Peyer's patch (tissue), 4 donors: ENCODE results near the gene CCL25. TPM values are rescaled to one million over a fixed set of nuclear protein-coding genes. Genes with fewer than 3 reads are reported as not detected.
"Not testable (repeated sequence)": the region's sequence is repeated elsewhere in the genome, so short reads cannot be mapped to it uniquely, and the experiment has no call there.

ENCODE experiments used
- DNase-seq, 3 donors: peaks; one replicate each; pipeline ENCODE4 v3.0.0-alpha.2; 2017 to 2019
- H3K27ac ChIP-seq, 4 donors: fragments of 200-600 bp; sonication (generic); one replicate each; pipeline ENCODE4 v1.5.1; 2016 to 2019
- H3K27me3 ChIP-seq, 2 donors: fragments of 200-600 bp; sonication (generic); one replicate each; pipeline ENCODE4 v1.5.1; 2019
- H3K36me3 ChIP-seq, 3 donors: fragments of 200-600 bp; sonication (generic); one replicate each; pipeline ENCODE4 v1.5.1; 2016 to 2019
- H3K4me1 ChIP-seq, 4 donors: fragments of 200-600 bp; sonication (generic); one replicate each; pipeline ENCODE4 v1.5.1; 2016 to 2019
- H3K4me3 ChIP-seq, 4 donors: fragments of 200-600 bp; sonication (generic); 1 replicate in 3 of 4; 2 replicates in 1 of 4; pipeline ENCODE4 v1.5.1; 2016 to 2019; ENCODE audit warnings: mild to moderate bottlenecking in 1 of 4
- H3K9me3 ChIP-seq, 4 donors: fragments of 200-600 bp; sonication (generic); one replicate each; pipeline ENCODE4 v1.5.1; 2016 to 2019; ENCODE audit warnings: mild to moderate bottlenecking in 1 of 4
- CTCF ChIP-seq, 6 experiments: fragments of 450-650 bp in 4 of 6; fragments of 200-600 bp in 2 of 6; sonication (generic) in 1 of 6; IDR thresholded peaks; one replicate each; pipeline ENCODE4 v1.5.1; 2017 to 2019; ENCODE audit warnings: antibody characterized with exemption in 6 of 6, mild to moderate bottlenecking in 3 of 6, moderate library complexity in 1 of 6
- POLR2A ChIP-seq, 2 donors: fragments of 450-650 bp; IDR thresholded peaks; one replicate each; pipeline ENCODE4 v1.5.1; 2017; ENCODE audit warnings: antibody characterized with exemption in 2 of 2, mild to moderate bottlenecking in 2 of 2, moderate library complexity in 2 of 2
- total RNA-seq, 4 donors: library from RNA; depleted of rRNA; stranded (reverse); fragments of >200 nt; gene quantifications; one replicate each; pipeline ENCODE4 v1.1.0, GENCODE V29; 2016

CCL25 gene
- total RNA-seq, 4 donors from 2014 or later: 5.8 to 286 (median 121) TPM

- no peaks in the 10 kb centered on the region for H3K27me3 ChIP-seq
Observed at GRCh38 chr19:8028951-8029491, 23.5 kb upstream of the CCL25 start.

DNA sequence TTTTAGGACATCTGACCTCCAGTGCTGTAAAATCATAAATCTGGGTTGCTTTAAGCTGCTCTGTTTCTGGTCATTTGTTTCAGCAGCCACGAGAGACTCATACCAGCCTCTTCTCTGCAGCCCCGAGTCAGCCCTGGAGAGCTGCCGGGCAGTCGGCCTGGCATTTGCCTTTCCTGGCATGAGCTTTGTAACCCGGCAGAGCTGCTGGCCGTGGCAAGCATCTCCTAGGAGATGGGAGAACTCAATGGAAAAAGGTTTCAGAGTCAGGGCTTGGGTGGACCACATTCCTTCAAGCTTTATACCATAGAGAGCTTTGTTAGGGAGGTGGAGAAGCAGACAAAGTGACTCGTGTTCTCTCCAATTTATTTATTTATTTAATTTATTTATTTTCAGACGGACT lies 21.6 kb upstream of the CCL25 start:
- no peak overlapping the region for H3K27ac ChIP-seq
- TF ChIP-seq POLR2A (IDR thresholded peaks at IDR 0.05): no peak
- TF ChIP-seq CTCF (IDR thresholded peaks at IDR 0.05): no peak
- H3K4me1 ChIP-seq: peaks cover 0 to 9% (median 0%) of the 10 kb centered on the region in 4 donors
- no peak for DNase-seq
- H3K36me3 ChIP-seq: no peaks in the 10 kb centered on the region
- no peaks in the 10 kb centered on the region for H3K27me3 ChIP-seq
- H3K9me3 ChIP-seq: no peaks in the 10 kb centered on the region
- no peak overlapping the region for H3K4me3 ChIP-seq

More at GRCh38 chr19:8028951-8029491, 23.5 kb upstream of the CCL25 start:
- Histone ChIP-seq H3K27ac (peak overlapping the region in 3 of 4 donors; percentile 2 to 60 (median 12)), H3K36me3 (no peaks in the 10 kb centered on the region), H3K4me3 (no peak overlapping the region), H3K9me3 (no peaks in the 10 kb centered on the region), H3K4me1 (peaks cover 0 to 9% (median 0%) of the 10 kb centered on the region in 4 donors)
- no peak for TF ChIP-seq POLR2A (IDR thresholded peaks at IDR 0.05)
- no peak for TF ChIP-seq CTCF (IDR thresholded peaks at IDR 0.05)
- DNase-seq: no peak

DNA sequence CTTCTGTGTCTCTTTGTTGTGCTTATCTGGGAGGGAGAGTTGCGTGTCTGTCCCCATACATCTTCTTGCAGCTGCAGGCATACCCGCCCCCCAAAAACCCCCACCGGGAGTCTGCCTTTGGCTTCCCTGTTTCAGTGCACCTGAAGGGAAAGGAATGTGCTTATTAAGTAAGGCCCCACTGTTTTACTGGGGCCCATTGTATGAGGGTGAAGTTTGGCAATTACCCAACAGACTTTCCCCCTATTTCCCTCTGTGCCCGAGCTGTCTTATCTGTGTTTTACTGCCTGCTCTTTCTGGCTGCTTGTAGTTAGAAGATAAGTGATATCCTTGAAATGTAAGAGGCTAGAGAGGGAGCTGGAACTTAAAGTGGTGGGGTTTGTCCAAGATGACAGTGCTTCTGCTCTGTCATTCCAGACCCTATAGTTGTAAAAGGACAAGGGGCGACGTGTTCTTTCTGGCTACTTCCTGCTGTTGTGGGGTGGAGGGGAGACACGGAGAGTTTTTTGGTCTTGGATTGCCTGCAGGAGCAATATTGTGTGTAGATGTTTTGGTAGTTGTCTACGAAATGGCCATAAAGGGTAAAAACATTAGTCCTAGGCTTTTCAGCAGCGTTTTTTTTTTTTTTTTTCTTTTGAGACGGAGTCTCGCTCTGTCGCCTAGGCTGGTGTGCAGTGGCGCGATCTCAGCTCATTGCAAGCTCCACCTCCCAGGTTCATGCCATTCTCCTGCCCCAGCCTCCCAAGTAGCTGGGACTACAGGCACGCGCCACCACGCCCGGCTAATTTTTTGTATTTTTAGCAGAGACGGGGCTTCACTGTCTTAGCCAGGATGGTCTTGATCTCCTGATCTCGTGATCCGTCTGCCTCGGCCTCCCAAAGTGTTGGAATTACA lies 19.0 kb upstream of the CCL25 start:
- not testable (repeated sequence) for H3K36me3 ChIP-seq, H3K9me3 ChIP-seq, H3K4me3 ChIP-seq, H3K4me1 ChIP-seq, H3K27me3 ChIP-seq
- peak in 1 of 3 donors; percentile 46 for DNase-seq
- H3K27ac ChIP-seq: peak overlapping the region in 2 of 4 donors; percentile 17 to 41

DNA sequence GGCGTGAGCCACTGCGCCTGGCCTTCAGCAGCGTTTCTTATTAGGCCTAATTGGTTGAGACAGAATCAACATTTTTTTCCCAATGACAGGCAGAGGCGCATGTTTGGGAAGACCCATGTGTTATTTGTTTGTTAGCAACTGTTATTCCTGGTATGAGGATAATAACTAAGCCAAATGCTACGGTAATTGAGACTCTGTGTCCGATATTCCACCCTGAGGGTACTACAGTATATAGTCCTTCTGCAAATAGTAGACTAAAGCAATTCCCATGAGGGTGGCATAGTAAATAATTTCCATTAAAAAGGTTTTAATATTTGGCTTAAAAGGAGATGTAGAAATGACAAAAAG lies 18.4 kb upstream of the CCL25 start:
- H3K27ac ChIP-seq: no peak overlapping the region
- H3K36me3 ChIP-seq: no peaks in the 10 kb centered on the region
- no peak overlapping the region for H3K4me3 ChIP-seq
- H3K9me3 ChIP-seq: no peaks in the 10 kb centered on the region
- no peaks in the 10 kb centered on the region for H3K27me3 ChIP-seq
- no peak for DNase-seq
- TF ChIP-seq CTCF (IDR thresholded peaks at IDR 0.05) (no peak), POLR2A (IDR thresholded peaks at IDR 0.05) (no peak)
- H3K4me1 ChIP-seq: peaks cover 0 to 9% (median 0%) of the 10 kb centered on the region in 4 donors

- DNase-seq: no peak
- Histone ChIP-seq H3K27ac (no peak overlapping the region), H3K9me3 (no peaks in the 10 kb centered on the region), H3K36me3 (no peaks in the 10 kb centered on the region), H3K27me3 (no peaks in the 10 kb centered on the region), H3K4me1 (peaks cover 0 to 9% (median 0%) of the 10 kb centered on the region in 4 donors), H3K4me3 (no peak overlapping the region)
- TF ChIP-seq CTCF (IDR thresholded peaks at IDR 0.05) (no peak), POLR2A (IDR thresholded peaks at IDR 0.05) (no peak)
Observed at GRCh38 chr19:8036434-8037099, 16.0 kb upstream of the CCL25 start.

DNA sequence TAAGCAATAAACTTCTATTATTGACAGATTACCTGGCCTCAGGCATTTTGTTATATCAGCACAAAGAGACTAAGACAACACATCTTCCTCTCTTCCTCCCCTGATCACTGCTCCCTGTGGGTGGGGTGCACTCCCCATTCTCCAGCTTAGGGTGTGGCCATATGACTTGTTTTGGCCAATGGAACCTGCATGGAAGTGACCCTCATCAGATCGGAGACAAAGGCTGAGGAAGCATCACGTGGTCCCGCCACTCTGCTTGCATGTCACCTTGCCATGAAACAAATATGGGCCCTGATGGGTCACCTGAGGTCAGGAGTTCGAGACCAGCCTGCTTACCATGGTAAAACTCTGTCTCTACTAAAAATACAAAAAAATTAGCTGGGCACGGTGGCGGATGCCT lies 13.7 kb upstream of the CCL25 start:
- H3K36me3 ChIP-seq: no peaks in the 10 kb centered on the region
- H3K4me1 ChIP-seq: no peaks in the 10 kb centered on the region
- no peak overlapping the region for H3K4me3 ChIP-seq
- H3K27ac ChIP-seq: no peak overlapping the region
- H3K27me3 ChIP-seq: no peaks in the 10 kb centered on the region
- H3K9me3 ChIP-seq: no peaks in the 10 kb centered on the region
- no peak for DNase-seq
- TF ChIP-seq POLR2A (IDR thresholded peaks at IDR 0.05) (no peak), CTCF (IDR thresholded peaks at IDR 0.05) (no peak)
